ENCODE results near the gene FAM83G. TPM values are rescaled to one million over a fixed set of nuclear protein-coding genes. Genes with fewer than 3 reads are reported as not detected.

The FAM83G gene
- total RNA-seq, 1 experiment from 2014 or later, result 24.3 TPM

- no peaks in the 10 kb centered on the region for H3K4me1 ChIP-seq
- ChIA-PET POLR2A (no interaction called here), CTCF (no interaction called here)
- no peak for TF ChIP-seq CTCF (IDR thresholded peaks at IDR 0.05; ENCODE audit: insufficient read depth in 1 of 2, low read depth in 1 of 2, low read length in 1 of 2, severe bottlenecking in 1 of 2, unreplicated experiment in 1 of 2)
- H3K9me3 ChIP-seq, result no peaks in the 10 kb centered on the region
- Mint-ChIP-seq H3K27ac (ENCODE audit: unreplicated experiment) (no peak overlapping the region), H3K4me3 (ENCODE audit: unreplicated experiment) (no peak overlapping the region), H3K27me3 (ENCODE audit: insufficient read depth, unreplicated experiment) (no peaks in the 10 kb centered on the region), H3K9me3 (ENCODE audit: unreplicated experiment) (no peaks in the 10 kb centered on the region), H3K36me3 (ENCODE audit: insufficient read depth, unreplicated experiment) (no peaks in the 10 kb centered on the region), H3K4me1 (ENCODE audit: low read depth, unreplicated experiment) (peaks cover 5% of the 10 kb centered on the region)
- no peak overlapping the region for H3K4me3 ChIP-seq (ENCODE audit: low read depth, low read length)
- DNase-seq, result no peak
- H3K27me3 ChIP-seq (replicated peaks; ENCODE audit: control insufficient read depth, insufficient read depth, low read length), result no peaks in the 10 kb centered on the region
- no TSS peak for BruUV-seq (replicated peaks)
- intact Hi-C loops (cut with micrococcal nuclease; ENCODE audit: unreplicated experiment), result no loop called here
- no peaks in the 10 kb centered on the region for H3K36me3 ChIP-seq (ENCODE audit: control insufficient read depth, insufficient read depth, low read length)
Observed at GRCh38 chr17:19020016-19020415, 15.5 kb upstream of the FAM83G start.

GRCh38 chr17:19019041-19019941, 14.7 kb upstream of the FAM83G start:
- Mint-ChIP-seq H3K27me3 (ENCODE audit: insufficient read depth, unreplicated experiment) (no peaks in the 10 kb centered on the region), H3K27ac (ENCODE audit: unreplicated experiment) (no peak overlapping the region), H3K9me3 (ENCODE audit: unreplicated experiment) (no peaks in the 10 kb centered on the region), H3K4me1 (ENCODE audit: low read depth, unreplicated experiment) (no peaks in the 10 kb centered on the region), H3K4me3 (ENCODE audit: unreplicated experiment) (no peak overlapping the region), H3K36me3 (ENCODE audit: insufficient read depth, unreplicated experiment) (no peaks in the 10 kb centered on the region)
- Histone ChIP-seq H3K36me3 (ENCODE audit: control insufficient read depth, insufficient read depth, low read length) (no peaks in the 10 kb centered on the region), H3K4me1 (no peaks in the 10 kb centered on the region), H3K27me3 (replicated peaks; ENCODE audit: control insufficient read depth, insufficient read depth, low read length) (no peaks in the 10 kb centered on the region), H3K4me3 (ENCODE audit: low read depth, low read length) (no peak overlapping the region), H3K9me3 (no peaks in the 10 kb centered on the region)
- DNase-seq, result no peak
- POLR2A ChIA-PET, result no interaction called here
- no peak for TF ChIP-seq CTCF (IDR thresholded peaks at IDR 0.05; ENCODE audit: insufficient read depth in 1 of 2, low read depth in 1 of 2, low read length in 1 of 2, severe bottlenecking in 1 of 2, unreplicated experiment in 1 of 2)
- intact Hi-C loops (cut with micrococcal nuclease; ENCODE audit: unreplicated experiment), result no loop called here
- CTCF ChIA-PET, result interaction anchor here (1.4 kb wide), 1 partner anchor 58 kb away, joined by 3 read pairs; no protein-coding TSS in a partner anchor
- no TSS peak for BruUV-seq (replicated peaks)

DNA sequence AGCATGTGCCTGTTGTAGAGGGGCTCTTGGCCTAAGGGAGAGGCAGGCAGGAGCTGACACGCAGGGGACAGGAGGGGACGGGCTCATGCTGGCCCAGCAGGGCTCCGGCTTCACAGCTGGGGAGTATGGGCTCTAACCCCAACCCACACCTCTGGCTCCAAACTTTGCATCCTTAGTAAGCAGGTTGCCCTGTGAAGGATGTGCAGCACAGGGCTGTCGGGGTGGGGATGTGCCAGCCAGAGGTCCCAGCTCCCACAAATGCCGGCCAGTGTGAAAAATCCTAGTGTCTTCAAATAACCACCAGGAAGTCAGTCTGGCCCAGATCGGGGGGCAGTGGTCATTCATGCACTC, 14.0 kb upstream of the FAM83G start:
- no peak for DNase-seq
- intact Hi-C loops (cut with micrococcal nuclease; ENCODE audit: unreplicated experiment), result no loop called here
- Mint-ChIP-seq H3K4me3 (ENCODE audit: unreplicated experiment) (no peak overlapping the region), H3K27ac (ENCODE audit: unreplicated experiment) (no peak overlapping the region), H3K36me3 (ENCODE audit: insufficient read depth, unreplicated experiment) (no peaks in the 10 kb centered on the region), H3K4me1 (ENCODE audit: low read depth, unreplicated experiment) (no peaks in the 10 kb centered on the region), H3K27me3 (ENCODE audit: insufficient read depth, unreplicated experiment) (no peaks in the 10 kb centered on the region), H3K9me3 (ENCODE audit: unreplicated experiment) (no peaks in the 10 kb centered on the region)
- no TSS peak for BruUV-seq (replicated peaks)
- Histone ChIP-seq H3K9me3 (no peaks in the 10 kb centered on the region), H3K4me1 (no peaks in the 10 kb centered on the region), H3K36me3 (ENCODE audit: control insufficient read depth, insufficient read depth, low read length) (no peaks in the 10 kb centered on the region), H3K4me3 (ENCODE audit: low read depth, low read length) (no peak overlapping the region), H3K27me3 (replicated peaks; ENCODE audit: control insufficient read depth, insufficient read depth, low read length) (no peaks in the 10 kb centered on the region)
- CTCF ChIA-PET, result interaction anchor here (1.4 kb wide), 1 partner anchor 57 kb away, joined by 3 read pairs; no protein-coding TSS in a partner anchor
- POLR2A ChIA-PET, result no interaction called here
- TF ChIP-seq CTCF (IDR thresholded peaks at IDR 0.05; ENCODE audit: insufficient read depth in 1 of 2, low read depth in 1 of 2, low read length in 1 of 2, severe bottlenecking in 1 of 2, unreplicated experiment in 1 of 2), result no peak

Data from Caco-2 (cell line).